ENCODE data around the gene ZNF808.
"Not testable (repeated sequence)": the region's sequence is repeated elsewhere in the genome, so short reads cannot be mapped to it uniquely, and the experiment has no call there.

Gene ZNF808

GRCh38 chr19:52527134-52527955 lies at the start of gene ZNF808:
TSS of gene ZNF808 (plus strand) at chr19:52527668. CDS start at chr19:52543285, 15,617 bp downstream.
- H3K4me3 ChIP-seq (ENCODE audit: low read depth, low read length), result peak within 1 kb of the TSS; percentile 85

GRCh38 chr19:52484111-52484743 lies 43.2 kb upstream of the ZNF808 start:
- H3K4me3 ChIP-seq (ENCODE audit: low read depth, low read length), result not testable (repeated sequence)

GRCh38 chr19:52485064-52485463 lies 42.4 kb upstream of the ZNF808 start:
- H3K4me3 ChIP-seq (ENCODE audit: low read depth, low read length), result not testable (repeated sequence)

GRCh38 chr19:52485561-52486240 lies 41.8 kb upstream of the ZNF808 start:
- H3K4me3 ChIP-seq (ENCODE audit: low read depth, low read length), result not testable (repeated sequence)

GRCh38 chr19:52492201-52492993 lies 35.1 kb upstream of the ZNF808 start:
- peak overlapping the region; percentile 61 for H3K4me3 ChIP-seq (ENCODE audit: low read depth, low read length)

- peak overlapping the region; percentile 61 for H3K4me3 ChIP-seq (ENCODE audit: low read depth, low read length)
These were observed 34.4 kb upstream of the ZNF808 start for GRCh38 chr19:52492994-52493470.

- no peak overlapping the region for H3K4me3 ChIP-seq (ENCODE audit: low read depth, low read length)
These were observed 33.0 kb upstream of the ZNF808 start for GRCh38 chr19:52494518-52494917.

- no peak overlapping the region for H3K4me3 ChIP-seq (ENCODE audit: low read depth, low read length)
These were observed 28.9 kb upstream of the ZNF808 start for GRCh38 chr19:52498571-52498970.

GRCh38 chr19:52500474-52500873 lies 27.0 kb upstream of the ZNF808 start:
- H3K4me3 ChIP-seq (ENCODE audit: low read depth, low read length), result not testable (repeated sequence)

GRCh38 chr19:52500991-52501390 lies 26.5 kb upstream of the ZNF808 start:
- not testable (repeated sequence) for H3K4me3 ChIP-seq (ENCODE audit: low read depth, low read length)

- no peak overlapping the region for H3K4me3 ChIP-seq (ENCODE audit: low read depth, low read length)
These were observed 20.2 kb upstream of the ZNF808 start for GRCh38 chr19:52507266-52507665.

GRCh38 chr19:52516191-52516590 lies 11.3 kb upstream of the ZNF808 start:
- H3K4me3 ChIP-seq (ENCODE audit: low read depth, low read length), result no peak overlapping the region

GRCh38 chr19:52518646-52519045 lies 8.8 kb upstream of the ZNF808 start:
- H3K4me3 ChIP-seq (ENCODE audit: low read depth, low read length), result no peak overlapping the region

- H3K4me3 ChIP-seq (ENCODE audit: low read depth, low read length), result not testable (repeated sequence)
These were observed 8.3 kb upstream of the ZNF808 start for GRCh38 chr19:52519175-52519574.

GRCh38 chr19:52520013-52520412 lies 7.5 kb upstream of the ZNF808 start:
- no peak overlapping the region for H3K4me3 ChIP-seq (ENCODE audit: low read depth, low read length)

- H3K4me3 ChIP-seq (ENCODE audit: low read depth, low read length), result no peak overlapping the region
These were observed 4.9 kb upstream of the ZNF808 start for GRCh38 chr19:52522551-52522950.

GRCh38 chr19:52524086-52524485 lies 3.4 kb upstream of the ZNF808 start:
- H3K4me3 ChIP-seq (ENCODE audit: low read depth, low read length), result no peak overlapping the region

- peak overlapping the region; percentile 85 for H3K4me3 ChIP-seq (ENCODE audit: low read depth, low read length)
These were observed 486 bp downstream of the ZNF808 start for GRCh38 chr19:52527956-52528351.

- H3K4me3 ChIP-seq (ENCODE audit: low read depth, low read length), result no peak overlapping the region
These were observed 5.0 kb downstream of the ZNF808 start for GRCh38 chr19:52532480-52532879.

GRCh38 chr19:52533901-52534300 lies 6.4 kb downstream of the ZNF808 start:
- H3K4me3 ChIP-seq (ENCODE audit: low read depth, low read length), result no peak overlapping the region

- H3K4me3 ChIP-seq (ENCODE audit: low read depth, low read length), result peak overlapping the region; percentile 78
These were observed 7.9 kb downstream of the ZNF808 start for GRCh38 chr19:52535385-52535770.
